Measurements from ENCODE around the gene BCL6B.
"Not testable (repeated sequence)": the region's sequence is repeated elsewhere in the genome, so short reads cannot be mapped to it uniquely, and the experiment has no call there.

BCL6B gene

GRCh38 chr17:7029659-7030058 lies 6.8 kb downstream of the BCL6B start:
- peak; percentile 48 for DNase-seq

DNA sequence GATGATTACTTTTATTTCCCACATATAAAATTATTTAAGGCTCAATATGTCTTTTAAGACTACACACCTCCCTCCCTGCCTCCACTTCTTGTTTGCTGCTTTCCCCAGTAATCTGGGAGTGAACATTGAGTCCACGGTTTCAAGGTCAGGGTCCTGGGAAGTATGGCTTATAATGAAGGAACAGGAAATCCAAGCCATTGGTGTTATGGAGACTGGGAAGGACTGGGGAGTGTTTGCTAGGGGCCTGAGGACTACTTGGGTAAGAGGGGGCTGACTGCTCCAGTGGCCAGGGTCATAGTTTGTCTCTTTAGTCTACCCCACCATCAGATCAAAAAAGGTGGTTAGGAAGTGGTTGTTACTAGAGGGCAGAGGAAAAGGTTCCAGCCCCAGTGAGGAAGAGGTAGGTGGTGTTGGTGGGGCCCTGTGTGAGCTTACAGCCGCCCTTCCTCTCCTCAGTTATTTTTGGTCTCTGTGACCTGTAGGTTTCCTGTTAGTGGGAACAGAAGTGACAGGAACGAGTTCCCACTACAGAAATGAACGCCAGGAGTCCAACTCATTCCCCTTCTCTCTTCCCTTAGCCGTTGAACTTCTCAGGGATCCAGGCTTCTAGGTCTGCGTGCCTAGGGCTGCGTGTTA lies 12.2 kb downstream of the BCL6B start:
- DNase-seq = peak; percentile 64

DNA sequence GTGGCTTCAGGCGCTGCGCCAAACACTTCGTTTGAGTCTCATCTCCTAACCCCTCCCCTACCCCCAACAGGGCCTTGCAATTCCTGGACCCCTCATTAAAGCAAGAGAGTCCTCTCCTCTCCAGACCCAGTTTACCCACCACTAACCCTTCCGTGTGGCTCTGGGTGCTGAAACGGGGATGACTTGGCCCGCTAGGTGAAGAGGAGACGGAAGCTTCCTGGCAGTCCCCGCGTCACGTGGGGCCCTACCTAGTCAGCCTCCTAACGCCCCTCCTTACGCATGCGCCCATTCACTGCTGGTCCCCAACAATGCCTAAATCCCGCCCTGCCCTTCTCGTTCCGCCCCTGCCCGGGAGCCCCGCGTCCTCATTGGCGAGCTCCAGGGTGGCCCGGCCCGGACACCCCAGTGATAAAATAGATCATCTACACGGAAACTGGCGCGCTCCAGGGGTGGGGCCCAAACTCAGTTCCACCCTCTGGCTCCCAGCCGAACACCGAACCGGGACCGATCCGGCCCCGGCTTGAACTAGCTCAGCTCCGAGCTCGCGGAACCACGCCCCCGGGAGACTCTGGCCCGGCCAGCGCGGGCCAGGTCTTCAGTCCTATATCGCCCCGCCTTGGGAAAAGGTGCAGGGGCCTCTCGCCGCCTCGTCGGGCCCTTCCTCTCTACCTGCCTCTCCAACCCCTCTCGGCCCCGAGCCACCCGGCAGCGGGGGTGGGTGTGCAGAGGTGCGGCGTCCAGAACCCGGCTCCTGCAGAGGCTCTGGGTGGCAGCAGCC lies 12.9 kb downstream of the BCL6B start, which contains the start of gene SLC16A13:
TSS of gene SLC16A13 (plus strand) at position 425 of the 778 bp plus-strand sequence. CDS start 368 bp downstream, outside the sequence.
- peak; percentile 98 for DNase-seq

GRCh38 chr17:7038025-7038862 lies 15.4 kb downstream of the BCL6B start:
- DNase-seq = no peak

GRCh38 chr17:7039832-7040231 lies 17.0 kb downstream of the BCL6B start:
- DNase-seq = no peak

- no peak for DNase-seq
These were observed 19.0 kb downstream of the BCL6B start for GRCh38 chr17:7041607-7042500.

DNA sequence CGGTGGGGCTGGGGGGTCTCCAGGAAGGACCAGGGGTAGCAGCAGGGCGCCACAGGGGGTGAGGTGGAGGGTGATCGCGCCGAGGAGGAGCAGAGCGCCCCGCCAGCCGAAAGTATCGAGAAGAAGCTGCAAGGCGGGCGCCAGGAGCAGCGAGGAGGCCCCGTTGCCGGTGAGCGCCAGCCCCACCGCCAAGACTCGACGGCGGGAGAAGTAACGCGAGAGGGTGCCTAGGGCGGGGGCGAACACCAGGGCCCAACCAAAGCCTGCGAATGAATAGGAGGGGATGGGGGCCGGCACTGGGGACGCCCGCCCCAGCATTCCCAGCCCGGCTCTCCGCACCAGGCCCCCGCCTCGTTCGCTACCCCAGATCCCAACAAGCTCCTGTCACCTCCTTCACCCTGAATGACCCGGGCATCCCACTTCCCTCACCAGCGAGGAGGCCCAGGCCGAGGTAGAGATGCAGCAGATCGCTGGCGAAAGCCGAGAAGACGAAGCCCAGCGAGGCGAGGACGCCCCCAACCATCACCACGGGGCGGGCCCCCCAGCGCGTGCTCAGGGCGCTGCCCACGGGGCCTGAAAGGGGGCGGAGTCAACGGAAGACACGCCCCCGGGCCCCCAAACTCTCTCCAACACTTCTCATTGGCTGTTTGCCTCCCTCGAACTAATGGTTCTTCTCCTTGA lies 19.8 kb downstream of the BCL6B start:
- peak; percentile 18 for DNase-seq

GRCh38 chr17:7043182-7043496 lies 20.3 kb downstream of the BCL6B start:
- DNase-seq = no peak

DNA sequence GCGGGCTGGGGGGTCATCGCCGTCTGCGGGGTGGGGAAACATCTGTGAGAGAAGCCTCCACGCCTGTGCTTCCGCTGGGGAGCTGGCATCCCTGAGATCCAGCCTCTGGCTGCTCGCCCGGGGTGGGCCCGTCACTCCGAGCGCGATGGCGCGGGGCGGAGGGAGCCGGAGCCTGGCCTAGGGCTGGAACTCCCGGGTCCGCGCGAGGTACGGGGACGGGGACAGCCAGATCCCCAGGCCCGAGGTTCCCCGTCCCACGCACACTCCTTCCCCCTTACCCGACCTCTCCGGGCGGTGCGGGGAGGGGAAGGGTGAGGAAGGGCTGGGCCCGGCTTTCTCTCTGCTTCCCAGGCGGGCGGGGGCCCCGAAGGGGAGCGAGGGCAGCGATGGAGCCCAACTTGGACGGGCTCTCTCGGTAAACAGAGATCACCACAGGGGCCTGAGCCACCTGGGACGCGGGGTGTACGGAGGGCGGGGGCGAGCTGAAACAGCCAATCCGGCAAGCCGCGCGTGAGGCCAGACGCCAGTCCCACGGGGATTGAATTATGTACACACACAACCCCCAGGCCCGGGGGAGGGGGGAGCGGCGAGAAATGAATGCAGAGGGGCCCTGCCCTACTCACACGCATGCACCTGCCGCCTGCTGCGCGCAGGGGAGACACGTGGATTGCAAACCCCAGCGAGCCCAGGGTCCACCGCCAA lies 20.8 kb downstream of the BCL6B start, which contains the start of gene SLC16A11:
TSS of gene SLC16A11 (minus strand) at position 596 of the 702 bp plus-strand sequence. CDS start at position 17, 579 bp downstream.
- no peak for DNase-seq

GRCh38 chr17:7045492-7046126 lies 22.8 kb downstream of the BCL6B start:
- DNase-seq = peak; percentile 83

- DNase-seq = peak; percentile 40
These were observed 23.4 kb downstream of the BCL6B start for GRCh38 chr17:7046127-7046724.

GRCh38 chr17:7046725-7047397 lies 24.0 kb downstream of the BCL6B start:
- peak; percentile 92 for DNase-seq

DNA sequence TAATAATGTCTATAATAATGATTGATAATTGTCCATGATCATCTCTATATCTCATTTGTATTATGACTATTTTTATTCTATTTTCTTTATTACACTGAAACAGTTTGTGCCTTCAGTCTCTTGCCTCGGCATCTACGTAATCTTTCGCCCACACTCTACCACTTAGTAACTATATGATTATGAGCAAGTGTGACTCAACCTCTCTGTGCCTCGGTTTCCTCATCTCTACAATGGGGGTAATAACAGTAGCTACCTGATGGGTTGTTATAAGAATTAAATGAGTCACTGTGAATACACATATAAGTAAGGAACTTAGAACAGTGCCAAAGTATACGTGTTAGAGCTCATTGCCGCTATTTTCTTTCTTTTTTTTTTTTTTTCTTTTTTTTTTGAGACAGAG lies 24.7 kb downstream of the BCL6B start:
- peak; percentile 27 for DNase-seq

DNA sequence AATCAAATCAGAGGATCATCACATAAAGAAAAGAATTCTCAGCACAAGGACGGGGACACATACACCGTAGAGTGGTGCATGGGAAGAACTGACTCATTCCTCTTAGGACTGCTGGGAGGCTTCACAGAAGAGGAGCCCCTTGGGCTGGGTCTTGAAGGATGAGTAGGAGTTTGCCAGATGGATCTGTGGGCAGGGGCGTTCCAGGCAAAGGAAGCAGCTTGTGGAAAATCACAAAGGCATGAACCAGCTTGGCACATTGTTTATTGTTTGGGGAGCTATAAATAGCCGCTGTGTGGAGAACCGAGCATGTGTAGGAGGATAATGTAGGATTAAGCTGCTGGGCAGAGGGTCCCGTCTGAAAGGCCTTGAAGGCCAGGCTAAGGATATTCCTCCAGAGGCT lies 26.1 kb downstream of the BCL6B start:
- DNase-seq = no peak

DNA sequence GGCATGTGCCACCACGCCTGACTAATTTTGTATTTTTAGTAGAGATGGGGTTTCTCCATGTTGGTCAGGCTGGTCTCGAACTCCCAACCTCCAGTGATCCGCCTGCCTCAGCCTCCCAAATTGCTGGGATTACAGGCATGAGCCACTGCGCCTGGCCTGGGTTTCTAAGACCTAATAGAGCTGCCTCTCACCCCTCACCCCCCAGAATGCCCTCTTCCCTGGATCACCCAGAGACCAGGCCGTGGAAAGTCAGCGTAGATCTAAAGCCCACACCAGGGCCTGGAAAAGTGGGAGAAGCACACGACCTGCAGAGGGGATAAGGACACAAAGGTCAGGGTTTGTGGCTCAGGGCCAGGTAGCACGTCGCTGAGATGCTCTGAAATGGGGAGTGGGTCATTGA lies 27.7 kb downstream of the BCL6B start:
- not testable (repeated sequence) for DNase-seq

GRCh38 chr17:7056386-7056785 lies 33.5 kb downstream of the BCL6B start:
- no peak for DNase-seq

DNA sequence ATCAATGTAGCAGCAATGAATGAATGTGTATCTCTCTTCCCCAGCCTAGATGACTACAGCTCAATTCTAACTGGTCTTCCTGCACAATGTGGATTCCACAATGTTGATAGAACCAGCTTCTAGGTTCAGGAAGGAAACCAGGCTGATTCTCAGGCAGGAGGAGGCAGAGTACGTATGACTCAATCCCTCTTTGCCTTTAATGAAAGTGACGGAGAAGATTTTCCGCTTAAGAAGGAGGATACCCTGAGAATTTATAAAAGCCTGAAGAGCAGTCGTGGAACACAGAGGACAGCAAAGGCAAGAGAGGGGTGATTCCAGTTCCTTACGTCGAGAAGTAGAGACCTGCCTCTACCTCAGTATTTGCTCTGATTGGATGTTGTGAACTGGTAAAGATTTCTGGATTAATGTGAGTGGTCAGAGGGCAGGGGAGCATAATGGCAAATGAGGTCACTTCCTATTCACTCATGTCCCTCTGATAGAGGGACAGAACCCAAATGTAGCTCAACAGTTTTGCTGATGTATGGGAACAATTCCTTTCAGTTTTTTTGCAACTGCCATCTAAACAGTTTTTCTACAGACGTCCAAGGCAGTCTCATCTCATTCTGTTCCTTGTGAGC lies 36.1 kb downstream of the BCL6B start:
- DNase-seq = no peak

- no peak for DNase-seq
These were observed 37.5 kb downstream of the BCL6B start for GRCh38 chr17:7060165-7060891.
